ENCODE data around the gene DLG1. TPM values are rescaled to one million over a fixed set of nuclear protein-coding genes. Genes with fewer than 3 reads are reported as not detected.

DLG1 gene
- total RNA-seq, 1 donor from 2014 or later = 80.2 TPM

DNA sequence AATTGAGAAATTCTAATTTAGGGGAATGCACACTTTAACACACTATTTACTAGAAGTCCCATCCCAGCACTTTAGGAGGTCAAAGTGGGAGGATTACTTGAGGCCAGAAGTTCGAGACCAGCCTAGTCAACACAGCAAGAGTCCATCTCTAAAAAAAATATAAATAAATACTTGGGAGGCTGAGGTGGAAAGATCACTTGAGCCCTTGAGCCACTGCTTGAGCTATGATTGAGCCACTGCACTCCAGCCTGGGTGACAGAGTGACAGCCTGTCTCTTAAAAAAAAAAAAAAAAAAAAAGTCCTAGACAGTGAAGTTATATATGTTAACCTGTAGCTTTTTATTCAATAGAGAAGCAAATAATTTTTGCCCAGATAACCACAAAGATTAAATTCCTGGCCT lies 69.2 kb downstream of the DLG1 start:
- ATAC-seq = no peak
- no peak for DNase-seq
- Histone ChIP-seq H3K4me1 (peaks cover 14% of the 10 kb centered on the region), H3K27me3 (ENCODE audit: low read depth) (no peaks in the 10 kb centered on the region), H3K9me3 (no peaks in the 10 kb centered on the region), H3K36me3 (no peaks in the 10 kb centered on the region), H3K27ac (no peak overlapping the region), H3K4me3 (no peak overlapping the region)
- intact Hi-C loops (cut with DNase I) = no loop called here
- TF ChIP-seq, protein P1, sequence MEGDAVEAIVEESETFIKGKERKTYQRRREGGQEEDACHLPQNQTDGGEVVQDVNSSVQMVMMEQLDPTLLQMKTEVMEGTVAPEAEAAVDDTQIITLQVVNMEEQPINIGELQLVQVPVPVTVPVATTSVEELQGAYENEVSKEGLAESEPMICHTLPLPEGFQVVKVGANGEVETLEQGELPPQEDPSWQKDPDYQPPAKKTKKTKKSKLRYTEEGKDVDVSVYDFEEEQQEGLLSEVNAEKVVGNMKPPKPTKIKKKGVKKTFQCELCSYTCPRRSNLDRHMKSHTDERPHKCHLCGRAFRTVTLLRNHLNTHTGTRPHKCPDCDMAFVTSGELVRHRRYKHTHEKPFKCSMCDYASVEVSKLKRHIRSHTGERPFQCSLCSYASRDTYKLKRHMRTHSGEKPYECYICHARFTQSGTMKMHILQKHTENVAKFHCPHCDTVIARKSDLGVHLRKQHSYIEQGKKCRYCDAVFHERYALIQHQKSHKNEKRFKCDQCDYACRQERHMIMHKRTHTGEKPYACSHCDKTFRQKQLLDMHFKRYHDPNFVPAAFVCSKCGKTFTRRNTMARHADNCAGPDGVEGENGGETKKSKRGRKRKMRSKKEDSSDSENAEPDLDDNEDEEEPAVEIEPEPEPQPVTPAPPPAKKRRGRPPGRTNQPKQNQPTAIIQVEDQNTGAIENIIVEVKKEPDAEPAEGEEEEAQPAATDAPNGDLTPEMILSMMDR (IDR thresholded peaks at IDR 0.05) = no peak

DNA sequence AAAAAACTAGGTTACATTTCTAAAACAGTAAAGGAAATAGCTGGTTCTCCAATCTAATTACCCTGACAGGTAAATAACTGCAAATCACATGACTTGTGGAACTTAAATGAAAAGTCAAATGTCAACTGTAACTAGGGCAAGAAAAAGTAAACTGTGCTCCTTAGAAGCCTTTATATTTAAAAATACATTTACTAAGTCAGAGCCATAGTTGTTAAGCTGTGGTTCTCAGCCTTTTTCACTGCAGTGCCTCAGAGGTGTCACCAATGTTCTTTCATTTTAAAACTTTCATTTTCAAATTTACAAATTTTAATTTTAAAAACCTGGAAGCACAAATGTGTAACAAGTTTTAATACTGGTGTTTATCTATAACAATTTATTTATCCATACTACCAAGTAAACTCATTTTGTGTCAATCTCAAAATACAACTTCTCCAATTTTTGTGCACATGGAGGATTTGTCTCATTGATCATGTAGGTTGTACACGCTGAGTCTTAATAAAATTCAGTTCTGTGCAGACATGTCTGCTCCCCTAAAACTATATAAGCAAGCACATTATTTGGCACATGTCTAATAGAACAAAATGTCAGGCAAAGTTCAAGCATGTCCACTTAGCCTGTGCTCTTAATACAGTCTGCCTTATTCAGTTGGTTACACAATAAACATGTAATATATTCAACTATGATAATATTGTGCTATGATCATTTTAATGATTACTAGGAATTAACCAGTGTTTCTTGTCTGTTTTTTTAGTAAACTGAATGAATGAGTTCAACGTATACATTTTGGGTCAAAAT lies 70.4 kb downstream of the DLG1 start:
- peak in 1 of 2 donors; percentile 24 for ATAC-seq

DNA sequence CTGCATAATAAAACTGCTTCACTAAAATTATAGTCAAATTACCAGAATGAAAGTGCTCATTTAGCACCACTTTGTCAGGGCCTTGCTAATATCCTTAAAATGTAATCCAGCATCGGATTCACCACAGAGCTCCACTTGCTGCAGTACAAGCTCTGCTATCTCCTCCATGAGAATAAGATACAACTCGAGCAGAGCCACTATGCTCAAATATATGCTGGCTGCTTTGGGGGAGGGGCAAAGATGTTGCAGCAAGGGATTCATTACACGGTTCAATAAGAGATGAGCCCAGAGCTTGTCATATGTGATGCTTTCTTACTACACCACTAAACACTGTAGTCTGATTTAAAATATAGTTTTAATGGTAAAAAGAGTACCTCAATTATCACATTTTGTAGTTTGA lies 72.2 kb downstream of the DLG1 start:
- H3K27ac ChIP-seq = no peak overlapping the region
- H3K4me1 ChIP-seq = peaks cover 31% of the 10 kb centered on the region
- no peaks in the 10 kb centered on the region for H3K36me3 ChIP-seq
- TF ChIP-seq, protein P1 (IDR thresholded peaks at IDR 0.05) = no peak
- intact Hi-C loops (cut with DNase I) = no loop called here
- no peak overlapping the region for H3K4me3 ChIP-seq
- DNase-seq = no peak
- H3K27me3 ChIP-seq (ENCODE audit: low read depth) = no peaks in the 10 kb centered on the region
- H3K9me3 ChIP-seq = no peaks in the 10 kb centered on the region
- no peak for ATAC-seq

More for the DNA sequence above, 70.4 kb downstream of the DLG1 start:
- no peaks in the 10 kb centered on the region for H3K27me3 ChIP-seq (ENCODE audit: low read depth)
- DNase-seq = no peak
- intact Hi-C loops (cut with DNase I) = no loop called here
- TF ChIP-seq, protein P1 (IDR thresholded peaks at IDR 0.05) = no peak
- no peak overlapping the region for H3K4me3 ChIP-seq
- no peak overlapping the region for H3K27ac ChIP-seq
- H3K9me3 ChIP-seq = no peaks in the 10 kb centered on the region
- no peaks in the 10 kb centered on the region for H3K36me3 ChIP-seq
- H3K4me1 ChIP-seq = peaks cover 22% of the 10 kb centered on the region

DNA sequence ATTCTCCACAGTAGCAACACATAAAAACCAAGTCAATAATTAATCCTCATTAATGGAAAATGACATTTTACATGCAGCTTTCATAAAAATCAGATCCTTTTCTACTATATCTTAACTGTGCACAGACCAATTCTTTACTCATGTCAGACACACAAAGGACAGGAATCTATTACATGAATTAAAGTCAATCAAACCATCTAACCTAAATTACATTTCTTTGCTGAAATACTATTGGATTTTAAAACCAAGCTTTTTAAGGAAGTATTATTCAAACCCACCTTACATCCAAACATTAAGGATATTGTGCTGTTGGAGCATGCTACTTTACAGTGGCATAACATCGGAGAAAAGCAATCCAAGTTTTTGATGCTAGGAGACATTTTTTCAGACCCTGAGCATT lies 72.8 kb downstream of the DLG1 start:
- H3K27me3 ChIP-seq (ENCODE audit: low read depth) = no peaks in the 10 kb centered on the region
- H3K36me3 ChIP-seq = no peaks in the 10 kb centered on the region
- TF ChIP-seq, protein P1 (IDR thresholded peaks at IDR 0.05) = no peak
- H3K4me1 ChIP-seq = peaks cover 31% of the 10 kb centered on the region
- no peaks in the 10 kb centered on the region for H3K9me3 ChIP-seq
- intact Hi-C loops (cut with DNase I) = no loop called here
- DNase-seq (no peak), ATAC-seq (no peak)
- H3K4me3 ChIP-seq = no peak overlapping the region
- H3K27ac ChIP-seq = no peak overlapping the region

DNA sequence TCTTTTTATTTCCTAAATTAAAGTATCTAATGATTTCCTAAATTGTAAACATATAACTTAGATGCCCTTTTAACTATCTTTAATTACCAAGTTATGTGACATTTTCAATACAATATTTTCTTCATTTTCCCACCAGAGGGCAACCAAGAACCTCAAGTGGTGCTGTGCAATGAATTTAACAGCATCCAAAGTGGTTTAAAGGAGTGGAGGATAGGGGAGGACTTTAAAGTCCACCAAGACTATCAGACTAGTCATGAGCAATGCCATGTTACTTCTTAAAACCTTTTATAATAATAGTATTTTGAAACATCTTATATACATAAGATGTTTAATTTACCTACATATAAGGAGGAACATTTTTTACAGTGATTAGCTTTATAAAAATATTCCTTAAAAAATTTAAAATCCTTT lies 74.4 kb downstream of the DLG1 start:
- Histone ChIP-seq H3K4me1 (peaks cover 31% of the 10 kb centered on the region), H3K36me3 (no peaks in the 10 kb centered on the region), H3K27ac (no peak overlapping the region), H3K9me3 (no peaks in the 10 kb centered on the region), H3K27me3 (ENCODE audit: low read depth) (no peaks in the 10 kb centered on the region), H3K4me3 (no peak overlapping the region)
- DNase-seq (no peak), ATAC-seq (peak; percentile 49 to 71)
- intact Hi-C loops (cut with DNase I) = no loop called here
- TF ChIP-seq, protein P1 (IDR thresholded peaks at IDR 0.05) = peak; percentile 53

Measured in lower lobe of right lung (tissue), 2 donors.